HEK293 (cell line): ENCODE measurements around the gene SLC2A9.

Source experiments
- CTCF ChIA-PET: fragments of 350-600 bp; formaldehyde crosslinking; extraction: SDS; loops from one replicate; lab custom pipeline; 2021; ENCODE audit warnings: antibody characterized with exemption; lab: Yijun Ruan, JAX
- POLR2A ChIA-PET: fragments of 300-600 bp; formaldehyde crosslinking; extraction: SDS; loops from one replicate; lab custom pipeline; 2020; ENCODE audit warnings: antibody characterized with exemption, inconsistent platforms; lab: Yijun Ruan, JAX
- H3K27ac ChIP-seq: fragments of 200-500 bp; sonication (Bioruptor generic); 2 replicates; pipeline ENCODE4 v1.5.1; 2014; ENCODE audit warnings: low read depth, low read length, control low read depth, inconsistent platforms; ENCODE audit errors: extremely low read depth
- H3K36me3 ChIP-seq, 2 experiments: fragments of 200-500 bp in 1 of 2; sonication (Bioruptor generic) in 1 of 2; 1 replicate in 1 of 2; 2 replicates in 1 of 2; pipeline ENCODE4 v1.5.1; 2014 to 2017; ENCODE audit warnings: inconsistent platforms in 2 of 2, low read length in 2 of 2; ENCODE audit not compliant: control insufficient read depth in 2 of 2, insufficient read depth in 1 of 2
- H3K4me1 ChIP-seq: fragments of 200-500 bp; sonication (Bioruptor generic); 2 replicates; pipeline ENCODE4 v1.5.1; 2014; ENCODE audit warnings: mild to moderate bottlenecking, low read length, inconsistent platforms; ENCODE audit not compliant: control insufficient read depth, insufficient read depth
- H3K4me3 ChIP-seq: 2 replicates; pipeline ENCODE4 v1.5.1; 2011; ENCODE audit warnings: low read depth, mild to moderate bottlenecking, control low read depth, low read length, moderate library complexity
- H3K9me3 ChIP-seq: fragments of 200-500 bp; sonication (Bioruptor generic); 2 replicates; pipeline ENCODE4 v1.5.1; 2014; ENCODE audit warnings: low read depth, low read length, inconsistent platforms; ENCODE audit not compliant: control insufficient read depth, insufficient read depth
- GFI1B ChIP-seq: fragments of 450-650 bp; formaldehyde crosslinking; IDR thresholded peaks from 2 replicates; pipeline ENCODE4 v1.5.1; 2016; ENCODE audit warnings: missing biosample characterization, missing genetic modification characterization
- HOXC10 ChIP-seq: sonication (generic); formaldehyde crosslinking; IDR thresholded peaks from 2 replicates; pipeline ENCODE4 v1.8.1; 2023; ENCODE audit warnings: mild to moderate bottlenecking, missing genetic modification reagents
- IKZF3 ChIP-seq: fragments of 450-650 bp; IDR thresholded peaks from 2 replicates; pipeline ENCODE4 v1.5.0; 2018; ENCODE audit warnings: missing biosample characterization, mild to moderate bottlenecking, missing genetic modification characterization, moderate library complexity
- MEIS1 ChIP-seq: sonication (generic); formaldehyde crosslinking; IDR thresholded peaks from 2 replicates; pipeline ENCODE4 v1.8.1; 2022; ENCODE audit warnings: missing genetic modification reagents, mild to moderate bottlenecking, borderline replicate concordance
- REPIN1 ChIP-seq: fragments of 450-650 bp; formaldehyde crosslinking; IDR thresholded peaks from 2 replicates; pipeline ENCODE4 v1.5.1; 2017; ENCODE audit warnings: missing biosample characterization, missing genetic modification characterization, low read depth
- TRIM28 ChIP-seq: IDR thresholded peaks from 2 replicates; pipeline ENCODE4 v1.6.1; 2011; ENCODE audit warnings: low read length, control low read depth, borderline replicate concordance
- ZNF112 ChIP-seq: fragments of 450-650 bp; formaldehyde crosslinking; IDR thresholded peaks from 2 replicates; pipeline ENCODE4 v1.5.0; 2017; ENCODE audit warnings: missing biosample characterization, missing genetic modification characterization
- ZNF302 ChIP-seq: fragments of 450-650 bp; formaldehyde crosslinking; IDR thresholded peaks from 2 replicates; pipeline ENCODE4 v1.5.1; 2016; ENCODE audit warnings: missing biosample characterization, missing genetic modification characterization, low read depth
- ZNF521 ChIP-seq: fragments of 450-650 bp; formaldehyde crosslinking; IDR thresholded peaks from 2 replicates; pipeline ENCODE4 v1.5.1; 2017; ENCODE audit warnings: missing biosample characterization, mild to moderate bottlenecking, missing genetic modification characterization
- ZNF561 ChIP-seq: fragments of 450-650 bp; IDR thresholded peaks from 2 replicates; pipeline ENCODE4 v1.5.1; 2018; ENCODE audit warnings: missing biosample characterization, missing genetic modification characterization, borderline replicate concordance
- ZNF571 ChIP-seq: fragments of 450-650 bp; formaldehyde crosslinking; IDR thresholded peaks from 2 replicates; pipeline ENCODE4 v1.5.0; 2017; ENCODE audit warnings: missing biosample characterization, missing genetic modification characterization
- ZNF585B ChIP-seq: fragments of 450-650 bp; formaldehyde crosslinking; IDR thresholded peaks from 2 replicates; pipeline ENCODE4 v1.5.1; 2016; ENCODE audit warnings: missing biosample characterization, missing genetic modification characterization
- ZNF768 ChIP-seq: fragments of 450-650 bp; formaldehyde crosslinking; IDR thresholded peaks from 2 replicates; pipeline ENCODE4 v1.5.1; 2018; ENCODE audit warnings: missing biosample characterization, mild to moderate bottlenecking, missing genetic modification characterization
- ZNF777 ChIP-seq: fragments of 450-650 bp; formaldehyde crosslinking; IDR thresholded peaks from 2 replicates; pipeline ENCODE4 v1.5.1; 2017; ENCODE audit warnings: missing biosample characterization, missing genetic modification characterization, borderline replicate concordance
- ZSCAN23 ChIP-seq: fragments of 450-650 bp; formaldehyde crosslinking; IDR thresholded peaks from 2 replicates; pipeline ENCODE4 v1.5.1; 2016; ENCODE audit warnings: missing biosample characterization, missing genetic modification characterization
- TF ChIP-seq, protein P1 (sequence below): fragments of 450-650 bp; formaldehyde crosslinking; IDR thresholded peaks from 2 replicates; pipeline ENCODE4 v1.5.1; 2017; ENCODE audit warnings: missing biosample characterization, missing genetic modification characterization
- TF ChIP-seq, protein P2 (sequence below): fragments of 450-650 bp; formaldehyde crosslinking; IDR thresholded peaks from 2 replicates; pipeline ENCODE4 v1.5.1; 2016; ENCODE audit warnings: missing biosample characterization, missing genetic modification characterization, borderline replicate concordance
- TF ChIP-seq, protein P3 (sequence below): fragments of 450-650 bp; formaldehyde crosslinking; IDR thresholded peaks from 2 replicates; pipeline ENCODE4; 2016; ENCODE audit warnings: missing biosample characterization, missing genetic modification characterization
- TF ChIP-seq, protein P4 (sequence below): fragments of 450-650 bp; formaldehyde crosslinking; IDR thresholded peaks from 2 replicates; pipeline ENCODE4 v1.5.1; 2016; ENCODE audit warnings: missing biosample characterization, missing genetic modification characterization
- TF ChIP-seq, protein P5 (sequence below): fragments of 450-650 bp; formaldehyde crosslinking; IDR thresholded peaks from 2 replicates; pipeline ENCODE4 v1.5.1; 2016; ENCODE audit warnings: missing biosample characterization, missing genetic modification characterization
- TF ChIP-seq, protein P6 (sequence below): fragments of 450-650 bp; formaldehyde crosslinking; conservative IDR thresholded peaks from 2 replicates; pipeline ENCODE4 v1.5.1; 2016; ENCODE audit warnings: low read depth, missing biosample characterization, missing genetic modification characterization

SLC2A9 gene

DNA sequence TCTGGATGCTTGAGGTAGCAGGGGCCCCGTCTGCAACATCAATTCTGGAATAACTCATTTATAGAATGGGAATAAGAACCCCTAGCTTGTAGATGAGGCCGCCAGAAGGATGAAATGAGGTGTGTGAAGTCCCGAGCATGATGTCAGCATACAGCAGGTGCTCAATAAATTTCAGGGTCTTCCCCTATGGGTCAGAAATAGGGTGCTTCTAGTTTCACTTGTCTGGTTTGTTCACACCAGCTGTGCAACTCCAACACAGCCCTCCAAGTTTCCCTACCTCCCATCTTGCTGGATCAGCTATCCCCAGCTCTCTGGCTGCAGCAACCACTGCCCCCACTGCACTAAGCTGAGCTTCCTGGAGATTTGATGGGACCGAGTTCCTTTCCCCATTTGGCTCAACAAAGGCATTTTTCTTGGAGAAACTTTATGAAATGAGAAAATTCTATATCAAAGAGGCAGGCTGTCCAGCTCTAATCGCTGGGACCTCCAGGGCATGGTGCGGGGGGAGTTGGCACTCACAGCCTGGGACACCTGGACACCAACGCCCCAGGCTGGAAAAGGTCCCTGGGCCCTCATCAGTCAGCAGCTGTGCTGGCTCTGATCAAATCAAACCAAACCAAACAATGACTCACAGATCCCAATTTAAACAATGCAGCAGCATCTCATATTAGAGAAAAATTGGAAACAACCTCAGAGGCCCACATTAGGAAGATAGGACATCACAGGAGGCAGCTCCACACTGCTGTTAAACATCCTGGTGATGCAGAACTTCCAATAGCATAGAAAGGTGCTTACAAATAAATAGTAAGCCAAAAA, 13.3 kb downstream of the SLC2A9 start (continued):
- TF ChIP-seq, protein P1, sequence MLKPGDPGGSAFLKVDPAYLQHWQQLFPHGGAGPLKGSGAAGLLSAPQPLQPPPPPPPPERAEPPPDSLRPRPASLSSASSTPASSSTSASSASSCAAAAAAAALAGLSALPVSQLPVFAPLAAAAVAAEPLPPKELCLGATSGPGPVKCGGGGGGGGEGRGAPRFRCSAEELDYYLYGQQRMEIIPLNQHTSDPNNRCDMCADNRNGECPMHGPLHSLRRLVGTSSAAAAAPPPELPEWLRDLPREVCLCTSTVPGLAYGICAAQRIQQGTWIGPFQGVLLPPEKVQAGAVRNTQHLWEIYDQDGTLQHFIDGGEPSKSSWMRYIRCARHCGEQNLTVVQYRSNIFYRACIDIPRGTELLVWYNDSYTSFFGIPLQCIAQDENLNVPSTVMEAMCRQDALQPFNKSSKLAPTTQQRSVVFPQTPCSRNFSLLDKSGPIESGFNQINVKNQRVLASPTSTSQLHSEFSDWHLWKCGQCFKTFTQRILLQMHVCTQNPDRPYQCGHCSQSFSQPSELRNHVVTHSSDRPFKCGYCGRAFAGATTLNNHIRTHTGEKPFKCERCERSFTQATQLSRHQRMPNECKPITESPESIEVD, result no peak
- TF ChIP-seq TRIM28 (no peak), ZNF561 (no peak), ZNF302 (tag by site-specific recombination) (no peak), MEIS1 (CRISPR knock-in tag) (no peak), ZSCAN23 (tag by site-specific recombination) (no peak), REPIN1 (tag by site-specific recombination) (no peak), ZNF571 (no peak), ZNF768 (tag by site-specific recombination) (no peak)
- TF ChIP-seq, all 188 proteins: peak for 0

DNA sequence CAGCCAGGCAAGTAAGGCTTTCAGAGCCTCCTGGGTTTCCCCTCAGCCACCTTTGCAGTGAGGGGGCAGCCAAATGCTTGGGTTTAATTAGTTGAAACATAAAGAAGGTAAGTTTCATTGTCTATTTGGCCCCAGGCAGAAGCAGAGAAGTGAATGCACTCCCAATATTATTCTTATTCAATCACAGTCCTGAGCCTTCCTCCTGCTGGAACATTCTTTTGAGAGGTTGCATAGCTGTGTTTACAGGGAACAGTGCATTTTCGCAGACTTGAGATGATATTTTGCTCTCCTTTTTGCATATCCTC, 13.9 kb downstream of the SLC2A9 start:
- ChIA-PET POLR2A (no interaction called here), CTCF (interaction anchor here (0.6 to 0.9 kb wide), 2 partner anchors 152 to 244 kb away, joined by 3 read pairs; no protein-coding TSS in a partner anchor)
- H3K36me3 ChIP-seq, result no peaks in the 10 kb centered on the region
- H3K27ac ChIP-seq, result no peak overlapping the region
- H3K9me3 ChIP-seq, result no peaks in the 10 kb centered on the region
- no peaks in the 10 kb centered on the region; the same call in 1 of the 2 replicates for H3K4me1 ChIP-seq
- no peak overlapping the region for H3K4me3 ChIP-seq
- TF ChIP-seq, protein P2, sequence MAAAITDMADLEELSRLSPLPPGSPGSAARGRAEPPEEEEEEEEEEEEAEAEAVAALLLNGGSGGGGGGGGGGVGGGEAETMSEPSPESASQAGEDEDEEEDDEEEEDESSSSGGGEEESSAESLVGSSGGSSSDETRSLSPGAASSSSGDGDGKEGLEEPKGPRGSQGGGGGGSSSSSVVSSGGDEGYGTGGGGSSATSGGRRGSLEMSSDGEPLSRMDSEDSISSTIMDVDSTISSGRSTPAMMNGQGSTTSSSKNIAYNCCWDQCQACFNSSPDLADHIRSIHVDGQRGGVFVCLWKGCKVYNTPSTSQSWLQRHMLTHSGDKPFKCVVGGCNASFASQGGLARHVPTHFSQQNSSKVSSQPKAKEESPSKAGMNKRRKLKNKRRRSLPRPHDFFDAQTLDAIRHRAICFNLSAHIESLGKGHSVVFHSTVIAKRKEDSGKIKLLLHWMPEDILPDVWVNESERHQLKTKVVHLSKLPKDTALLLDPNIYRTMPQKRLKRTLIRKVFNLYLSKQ (tag by site-specific recombination), result no peak
- TF ChIP-seq, protein P1, result no peak
- TF ChIP-seq ZNF585B (tag by site-specific recombination) (no peak), ZNF302 (tag by site-specific recombination) (no peak), ZNF521 (tag by site-specific recombination) (no peak), HOXC10 (CRISPR knock-in tag) (no peak), GFI1B (tag by site-specific recombination) (no peak), IKZF3 (tag by site-specific recombination) (no peak), ZNF777 (no peak), ZNF112 (tag by site-specific recombination) (no peak)
- TF ChIP-seq, protein P3, sequence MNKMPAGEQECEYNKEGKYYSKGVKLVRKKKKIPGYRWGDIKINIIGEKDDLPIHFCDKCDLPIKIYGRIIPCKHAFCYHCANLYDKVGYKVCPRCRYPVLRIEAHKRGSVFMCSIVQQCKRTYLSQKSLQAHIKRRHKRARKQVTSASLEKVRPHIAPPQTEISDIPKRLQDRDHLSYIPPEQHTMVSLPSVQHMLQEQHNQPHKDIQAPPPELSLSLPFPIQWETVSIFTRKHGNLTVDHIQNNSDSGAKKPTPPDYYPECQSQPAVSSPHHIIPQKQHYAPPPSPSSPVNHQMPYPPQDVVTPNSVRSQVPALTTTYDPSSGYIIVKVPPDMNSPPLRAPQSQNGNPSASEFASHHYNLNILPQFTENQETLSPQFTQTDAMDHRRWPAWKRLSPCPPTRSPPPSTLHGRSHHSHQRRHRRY (tag by site-specific recombination), result no peak
- TF ChIP-seq, protein P4, sequence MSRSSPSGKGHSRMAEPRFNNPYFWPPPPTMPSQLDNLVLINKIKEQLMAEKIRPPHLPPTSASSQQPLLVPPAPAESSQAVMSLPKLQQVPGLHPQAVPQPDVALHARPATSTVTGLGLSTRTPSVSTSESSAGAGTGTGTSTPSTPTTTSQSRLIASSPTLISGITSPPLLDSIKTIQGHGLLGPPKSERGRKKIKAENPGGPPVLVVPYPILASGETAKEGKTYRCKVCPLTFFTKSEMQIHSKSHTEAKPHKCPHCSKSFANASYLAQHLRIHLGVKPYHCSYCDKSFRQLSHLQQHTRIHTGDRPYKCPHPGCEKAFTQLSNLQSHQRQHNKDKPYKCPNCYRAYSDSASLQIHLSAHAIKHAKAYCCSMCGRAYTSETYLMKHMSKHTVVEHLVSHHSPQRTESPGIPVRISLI (tag by site-specific recombination), result no peak
- TF ChIP-seq, protein P5, sequence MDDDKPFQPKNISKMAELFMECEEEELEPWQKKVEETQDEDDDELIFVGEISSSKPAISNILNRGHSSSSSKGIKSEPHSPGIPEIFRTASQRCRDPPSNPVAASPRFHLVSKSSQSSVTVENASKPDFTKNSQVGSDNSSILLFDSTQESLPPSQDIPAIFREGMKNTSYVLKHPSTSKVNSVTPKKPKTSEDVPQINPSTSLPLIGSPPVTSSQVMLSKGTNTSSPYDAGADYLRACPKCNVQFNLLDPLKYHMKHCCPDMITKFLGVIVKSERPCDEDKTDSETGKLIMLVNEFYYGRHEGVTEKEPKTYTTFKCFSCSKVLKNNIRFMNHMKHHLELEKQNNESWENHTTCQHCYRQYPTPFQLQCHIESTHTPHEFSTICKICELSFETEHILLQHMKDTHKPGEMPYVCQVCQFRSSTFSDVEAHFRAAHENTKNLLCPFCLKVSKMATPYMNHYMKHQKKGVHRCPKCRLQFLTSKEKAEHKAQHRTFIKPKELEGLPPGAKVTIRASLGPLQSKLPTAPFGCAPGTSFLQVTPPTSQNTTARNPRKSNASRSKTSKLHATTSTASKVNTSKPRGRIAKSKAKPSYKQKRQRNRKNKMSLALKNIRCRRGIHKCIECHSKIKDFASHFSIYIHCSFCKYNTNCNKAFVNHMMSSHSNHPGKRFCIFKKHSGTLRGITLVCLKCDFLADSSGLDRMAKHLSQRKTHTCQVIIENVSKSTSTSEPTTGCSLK (tag by site-specific recombination), result no peak
- TF ChIP-seq, protein P6, sequence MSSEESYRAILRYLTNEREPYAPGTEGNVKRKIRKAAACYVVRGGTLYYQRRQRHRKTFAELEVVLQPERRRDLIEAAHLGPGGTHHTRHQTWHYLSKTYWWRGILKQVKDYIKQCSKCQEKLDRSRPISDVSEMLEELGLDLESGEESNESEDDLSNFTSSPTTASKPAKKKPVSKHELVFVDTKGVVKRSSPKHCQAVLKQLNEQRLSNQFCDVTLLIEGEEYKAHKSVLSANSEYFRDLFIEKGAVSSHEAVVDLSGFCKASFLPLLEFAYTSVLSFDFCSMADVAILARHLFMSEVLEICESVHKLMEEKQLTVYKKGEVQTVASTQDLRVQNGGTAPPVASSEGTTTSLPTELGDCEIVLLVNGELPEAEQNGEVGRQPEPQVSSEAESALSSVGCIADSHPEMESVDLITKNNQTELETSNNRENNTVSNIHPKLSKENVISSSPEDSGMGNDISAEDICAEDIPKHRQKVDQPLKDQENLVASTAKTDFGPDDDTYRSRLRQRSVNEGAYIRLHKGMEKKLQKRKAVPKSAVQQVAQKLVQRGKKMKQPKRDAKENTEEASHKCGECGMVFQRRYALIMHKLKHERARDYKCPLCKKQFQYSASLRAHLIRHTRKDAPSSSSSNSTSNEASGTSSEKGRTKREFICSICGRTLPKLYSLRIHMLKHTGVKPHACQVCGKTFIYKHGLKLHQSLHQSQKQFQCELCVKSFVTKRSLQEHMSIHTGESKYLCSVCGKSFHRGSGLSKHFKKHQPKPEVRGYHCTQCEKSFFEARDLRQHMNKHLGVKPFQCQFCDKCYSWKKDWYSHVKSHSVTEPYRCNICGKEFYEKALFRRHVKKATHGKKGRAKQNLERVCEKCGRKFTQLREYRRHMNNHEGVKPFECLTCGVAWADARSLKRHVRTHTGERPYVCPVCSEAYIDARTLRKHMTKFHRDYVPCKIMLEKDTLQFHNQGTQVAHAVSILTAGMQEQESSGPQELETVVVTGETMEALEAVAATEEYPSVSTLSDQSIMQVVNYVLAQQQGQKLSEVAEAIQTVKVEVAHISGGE, result no peak
